ENCODE results near the gene EBLN1. TPM values are rescaled to one million over a fixed set of nuclear protein-coding genes. Genes with fewer than 3 reads are reported as not detected.

EBLN1 gene
- total and polyA plus RNA-seq, 9 of the 15 experiments (the other 6 are each of a cell fraction or from before 2014, with no cell fraction given) = 0.06 to 3.1 (median 0.80) TPM

- TF ChIP-seq ZNF407 (IDR thresholded peaks at IDR 0.05; ENCODE audit: low read depth) (no peak), KDM1A (IDR thresholded peaks at IDR 0.05) (no peak), ELF1 (tag; IDR thresholded peaks at IDR 0.05) (no peak), AFF1 (IDR thresholded peaks at IDR 0.05; ENCODE audit: low read depth in 1 of 2, partially characterized antibody in 2 of 2) (peak in 1 of 2 experiments; percentile 26), EGR1 (conservative IDR thresholded peaks at IDR 0.05) (no peak), ZNF431 (CRISPR knock-in tag; IDR thresholded peaks at IDR 0.05) (0 out of 2 replicates have a peak, but pooled peaks have one; percentile 42), CXXC5 (CRISPR knock-in tag; IDR thresholded peaks at IDR 0.05) (peak; percentile 90), NFRKB (IDR thresholded peaks at IDR 0.05; ENCODE audit: low read depth) (peak; percentile 51; the same call in 1 of the 2 replicates), DEAF1 (CRISPR knock-in tag; IDR thresholded peaks at IDR 0.05) (no peak), MEIS2 (IDR thresholded peaks at IDR 0.05; ENCODE audit: partially characterized antibody) (peak; percentile 97)
Measured at GRCh38 chr10:22230158-22230833, 12.5 kb upstream of the EBLN1 start (continued).

All from K562 (cell line).